GF-D8 (cell line): ENCODE results near the gene TARM1.

Experiments used
- DNase-seq: peaks from one replicate; lab custom pipeline; 2025; lab: John Stamatoyannopoulos, UW

TARM1 gene

DNA sequence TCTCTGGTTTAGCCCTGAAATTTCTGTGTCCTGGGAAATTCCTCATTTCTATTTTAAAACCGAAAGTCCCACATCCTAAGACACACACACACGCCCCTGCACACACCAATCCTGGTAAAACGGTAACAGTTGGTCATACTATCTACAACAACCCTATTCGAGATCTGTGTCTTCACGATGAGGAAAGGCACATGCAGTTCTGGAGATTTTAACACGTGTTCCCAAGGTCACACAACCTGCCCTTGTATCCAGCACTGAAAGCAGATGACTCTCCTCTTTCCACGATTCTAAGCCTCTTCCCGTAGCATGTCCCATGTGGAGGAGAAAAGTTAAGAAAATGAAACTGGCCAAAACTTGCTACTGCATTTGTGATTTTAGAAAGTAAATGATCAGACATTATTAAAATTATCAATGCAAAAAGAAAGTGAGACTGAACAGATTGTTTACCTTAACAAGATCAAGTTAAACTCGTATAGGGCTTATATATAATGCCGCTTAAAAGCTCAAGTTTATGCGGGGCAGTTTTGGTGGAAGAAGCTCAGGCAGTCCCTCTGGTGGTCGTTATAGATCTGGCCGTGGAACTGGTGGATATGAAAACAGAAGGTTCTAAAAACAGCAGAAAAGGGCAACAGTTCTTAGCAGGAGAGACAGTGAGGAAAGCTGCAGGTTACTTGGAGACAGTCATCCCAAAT, 50.1 kb downstream of the TARM1 start:
- DNase-seq = peak; percentile 13

DNA sequence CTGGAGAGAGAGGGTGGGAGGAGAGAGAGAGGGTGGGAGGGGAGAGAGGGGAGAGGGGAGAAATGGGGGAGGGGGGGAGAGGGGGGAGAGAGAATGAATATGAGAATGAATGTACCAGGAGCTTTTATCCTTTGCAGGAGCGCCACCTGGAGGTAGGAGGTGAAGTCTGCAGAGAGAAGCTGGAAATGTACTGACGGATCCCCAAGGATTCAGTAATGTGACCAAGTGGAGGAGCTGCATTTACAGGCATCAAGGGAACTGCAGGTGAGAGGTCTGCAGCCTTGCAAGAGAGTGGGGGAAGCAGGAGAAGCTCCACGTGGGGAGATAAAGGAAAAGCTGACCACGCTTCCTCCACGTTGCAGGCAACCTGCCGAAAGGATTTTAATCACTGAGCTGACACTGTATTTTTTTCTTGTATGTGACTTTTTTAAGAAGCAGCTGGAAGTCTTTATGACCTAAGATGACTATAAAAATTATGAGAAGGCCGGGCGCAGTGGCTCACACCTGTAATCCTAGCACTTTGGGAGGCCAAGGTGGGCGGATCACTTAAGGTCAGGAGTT, 51.2 kb downstream of the TARM1 start:
- peak; percentile 33 for DNase-seq

DNA sequence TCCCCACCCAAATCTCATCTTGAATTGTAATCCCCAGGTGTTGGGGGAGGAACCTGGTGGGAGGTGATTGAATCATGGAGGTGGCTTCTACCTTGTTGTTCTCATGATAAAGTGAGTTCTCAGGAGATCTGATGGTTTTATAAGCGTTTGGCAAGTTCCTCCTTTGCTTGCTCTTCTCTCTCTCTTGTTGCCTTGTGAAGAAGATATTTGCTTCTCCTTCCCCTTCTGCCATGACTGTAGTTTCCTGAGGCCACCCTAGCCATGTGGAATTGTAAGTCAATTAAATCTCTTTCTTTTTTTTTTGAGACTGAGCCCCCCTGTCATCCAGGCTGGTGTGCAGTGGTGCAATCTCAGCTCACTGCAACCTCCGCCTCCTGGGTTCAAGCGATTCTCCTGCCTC, 51.9 kb downstream of the TARM1 start:
- DNase-seq = no peak

DNA sequence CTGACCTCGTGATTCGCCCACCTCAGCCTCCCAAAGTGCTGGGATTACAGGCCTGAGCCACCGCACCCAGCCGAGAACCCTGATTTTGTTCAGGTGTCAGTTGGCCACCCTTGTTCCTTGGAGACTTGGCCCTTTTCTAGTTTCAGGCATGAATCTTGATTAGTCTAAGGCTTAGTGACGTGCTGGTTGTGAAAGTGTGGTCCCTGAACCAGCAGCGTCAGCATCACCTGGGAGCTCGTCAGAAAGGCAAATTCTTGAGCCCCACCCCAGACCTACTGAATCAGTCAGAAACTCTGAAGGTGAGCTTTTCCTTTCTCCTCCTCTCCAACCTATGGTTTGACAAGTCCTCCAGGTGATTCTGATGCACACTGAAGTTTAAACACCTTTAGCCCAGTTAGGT, 54.5 kb downstream of the TARM1 start:
- DNase-seq = no peak

GRCh38 chr19:54024660-54025059, 56.5 kb downstream of the TARM1 start:
- DNase-seq = no peak

- DNase-seq = peak; percentile 34
Measured at GRCh38 chr19:54023191-54023590, 58.0 kb downstream of the TARM1 start.

GRCh38 chr19:54021932-54022331, 59.2 kb downstream of the TARM1 start:
- DNase-seq = no peak

- DNase-seq = no peak
Measured at GRCh38 chr19:54021363-54021762, 59.8 kb downstream of the TARM1 start.
